ENCODE results near the gene ANGPT4.

ANGPT4 gene

DNA sequence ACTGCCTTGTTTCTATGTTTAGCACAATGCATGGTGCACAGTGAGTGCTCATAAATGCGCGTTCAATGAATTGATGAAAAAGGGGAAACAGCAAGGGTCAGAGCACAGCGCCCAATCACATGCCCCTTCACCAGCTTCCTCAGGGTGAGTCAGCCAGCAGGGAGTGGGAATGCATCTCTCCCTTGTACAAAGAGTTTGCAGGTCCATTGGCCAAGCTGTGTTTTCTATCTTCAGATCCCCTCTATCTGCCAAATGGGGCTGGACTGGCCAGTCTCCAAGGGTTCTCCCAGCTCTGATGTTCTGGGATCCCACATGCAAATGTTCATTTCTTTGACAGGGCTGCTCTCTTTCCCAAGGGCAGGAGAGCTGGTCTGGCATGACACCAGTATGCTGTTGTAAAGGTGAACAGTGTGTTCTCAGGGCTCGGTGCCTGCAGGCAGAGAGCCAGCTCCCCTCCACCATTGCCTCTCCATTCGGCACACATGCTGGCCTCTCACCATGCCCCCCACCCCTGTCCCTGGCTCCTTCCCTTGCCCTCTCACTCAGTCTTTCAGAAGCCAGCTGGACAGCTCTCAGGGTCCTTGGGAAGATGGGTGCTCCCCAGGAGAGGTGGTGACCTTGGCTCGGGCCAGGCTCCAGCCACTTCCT is 25.0 kb downstream of the ANGPT4 start:
- Histone ChIP-seq H3K36me3 (ENCODE audit: insufficient read depth, low read length) (no peaks in the 10 kb centered on the region), H3K27ac (no peak overlapping the region), H3K9ac (ENCODE audit: insufficient read length) (no peak overlapping the region), H3K9me3 (ENCODE audit: low read depth, low read length) (no peaks in the 10 kb centered on the region), H3K4me3 (no peak overlapping the region)
- DNase-seq (ENCODE audit: low read depth, low spot score), result no peak
- no peak for TF ChIP-seq POLR2AphosphoS5 (IDR thresholded peaks at IDR 0.05; ENCODE audit: borderline replicate concordance, low read depth, low read length)

- H3K27ac ChIP-seq, result no peak overlapping the region
- TF ChIP-seq POLR2AphosphoS5 (IDR thresholded peaks at IDR 0.05; ENCODE audit: borderline replicate concordance, low read depth, low read length) (no peak), FOXP2 (optimal IDR thresholded peaks at IDR 0.05; ENCODE audit: control extremely low read depth, extremely low read length, insufficient read depth) (no peak), EZH2 (IDR thresholded peaks at IDR 0.05) (no peak)
- no peaks in the 10 kb centered on the region for H3K9me3 ChIP-seq (ENCODE audit: low read depth, low read length)
- DNase-seq (ENCODE audit: low read depth, low spot score), result no peak
- no peak overlapping the region for H3K9ac ChIP-seq (ENCODE audit: insufficient read length)
- no peak overlapping the region for H3K4me3 ChIP-seq
- no peaks in the 10 kb centered on the region for H3K36me3 ChIP-seq (ENCODE audit: insufficient read depth, low read length)
Measured at GRCh38 chr20:890666-891057, 25.5 kb downstream of the ANGPT4 start.

GRCh38 chr20:889932-890463 is 26.1 kb downstream of the ANGPT4 start:
- no peak overlapping the region for H3K4me3 ChIP-seq
- no peaks in the 10 kb centered on the region for H3K9me3 ChIP-seq (ENCODE audit: low read depth, low read length)
- DNase-seq (ENCODE audit: low read depth, low spot score), result no peak
- H3K9ac ChIP-seq (ENCODE audit: insufficient read length), result no peak overlapping the region
- TF ChIP-seq POLR2AphosphoS5 (IDR thresholded peaks at IDR 0.05; ENCODE audit: borderline replicate concordance, low read depth, low read length) (no peak), EZH2 (IDR thresholded peaks at IDR 0.05) (no peak), FOXP2 (optimal IDR thresholded peaks at IDR 0.05; ENCODE audit: control extremely low read depth, extremely low read length, insufficient read depth) (no peak)
- no peak overlapping the region for H3K27ac ChIP-seq
- H3K36me3 ChIP-seq (ENCODE audit: insufficient read depth, low read length), result no peaks in the 10 kb centered on the region

- DNase-seq (ENCODE audit: low read depth, low spot score), result no peak
- no peak overlapping the region for H3K27ac ChIP-seq
- H3K9ac ChIP-seq (ENCODE audit: insufficient read length), result no peak overlapping the region
- no peak overlapping the region for H3K4me3 ChIP-seq
- H3K9me3 ChIP-seq (ENCODE audit: low read depth, low read length), result no peaks in the 10 kb centered on the region
- TF ChIP-seq EZH2 (IDR thresholded peaks at IDR 0.05) (no peak), FOXP2 (optimal IDR thresholded peaks at IDR 0.05; ENCODE audit: control extremely low read depth, extremely low read length, insufficient read depth) (no peak), POLR2AphosphoS5 (IDR thresholded peaks at IDR 0.05; ENCODE audit: borderline replicate concordance, low read depth, low read length) (no peak)
- H3K36me3 ChIP-seq (ENCODE audit: insufficient read depth, low read length), result no peaks in the 10 kb centered on the region
Measured at GRCh38 chr20:889106-889505, 27.0 kb downstream of the ANGPT4 start.

DNA sequence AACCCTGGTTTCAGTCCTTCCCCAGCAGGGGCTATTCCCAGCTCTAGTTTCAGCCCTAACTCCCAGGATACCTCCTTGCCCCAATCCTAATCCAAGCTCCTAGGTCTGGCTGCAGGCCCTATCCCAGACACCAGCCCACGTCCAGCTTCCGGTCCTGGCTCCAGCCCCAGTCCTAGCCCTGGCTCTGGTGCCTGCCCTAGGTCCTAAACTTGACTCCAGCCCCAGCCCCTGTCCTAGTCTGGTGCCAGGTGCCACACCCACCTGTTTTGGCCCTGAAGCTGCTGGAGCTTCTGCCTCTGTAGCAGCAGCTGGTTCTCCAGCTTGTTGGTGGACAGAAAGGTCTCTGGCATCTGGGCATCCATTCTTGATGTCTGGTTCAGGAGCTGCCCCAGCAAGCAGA is 28.1 kb downstream of the ANGPT4 start:
- TF ChIP-seq POLR2AphosphoS5 (IDR thresholded peaks at IDR 0.05; ENCODE audit: borderline replicate concordance, low read depth, low read length), result no peak
- no peak for TF ChIP-seq EZH2 (IDR thresholded peaks at IDR 0.05)
- TF ChIP-seq FOXP2 (optimal IDR thresholded peaks at IDR 0.05; ENCODE audit: control extremely low read depth, extremely low read length, insufficient read depth), result no peak
- Histone ChIP-seq H3K9me3 (ENCODE audit: low read depth, low read length) (no peaks in the 10 kb centered on the region), H3K36me3 (ENCODE audit: insufficient read depth, low read length) (no peaks in the 10 kb centered on the region), H3K27ac (no peak overlapping the region), H3K4me3 (no peak overlapping the region), H3K9ac (ENCODE audit: insufficient read length) (no peak overlapping the region)
- DNase-seq (ENCODE audit: low read depth, low spot score), result no peak

DNA sequence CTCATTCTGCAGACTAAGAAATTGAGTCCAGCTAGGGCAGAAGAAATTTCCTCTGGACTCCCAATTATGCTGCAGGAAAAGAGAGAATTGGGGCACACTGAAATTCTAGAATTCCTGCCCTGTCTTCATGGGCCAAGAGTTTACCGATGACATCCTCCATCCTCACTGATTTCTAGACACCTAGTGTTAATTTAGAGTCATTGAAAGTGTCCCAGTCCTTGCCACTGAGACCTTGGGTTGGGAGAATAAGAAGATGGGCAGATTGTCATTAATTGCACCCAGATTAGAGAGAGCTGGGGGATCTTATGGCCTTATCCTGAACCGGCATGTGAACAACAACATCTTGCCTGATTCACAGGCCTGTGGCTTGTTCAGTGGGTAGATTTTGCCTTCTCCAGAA is 29.0 kb downstream of the ANGPT4 start:
- Histone ChIP-seq H3K9ac (ENCODE audit: insufficient read length) (no peak overlapping the region), H3K4me3 (no peak overlapping the region), H3K36me3 (ENCODE audit: insufficient read depth, low read length) (no peaks in the 10 kb centered on the region), H3K9me3 (ENCODE audit: low read depth, low read length) (no peaks in the 10 kb centered on the region), H3K27ac (no peak overlapping the region)
- TF ChIP-seq POLR2AphosphoS5 (IDR thresholded peaks at IDR 0.05; ENCODE audit: borderline replicate concordance, low read depth, low read length) (no peak), FOXP2 (optimal IDR thresholded peaks at IDR 0.05; ENCODE audit: control extremely low read depth, extremely low read length, insufficient read depth) (no peak), EZH2 (IDR thresholded peaks at IDR 0.05) (no peak)
- no peak for DNase-seq (ENCODE audit: low read depth, low spot score)

DNA sequence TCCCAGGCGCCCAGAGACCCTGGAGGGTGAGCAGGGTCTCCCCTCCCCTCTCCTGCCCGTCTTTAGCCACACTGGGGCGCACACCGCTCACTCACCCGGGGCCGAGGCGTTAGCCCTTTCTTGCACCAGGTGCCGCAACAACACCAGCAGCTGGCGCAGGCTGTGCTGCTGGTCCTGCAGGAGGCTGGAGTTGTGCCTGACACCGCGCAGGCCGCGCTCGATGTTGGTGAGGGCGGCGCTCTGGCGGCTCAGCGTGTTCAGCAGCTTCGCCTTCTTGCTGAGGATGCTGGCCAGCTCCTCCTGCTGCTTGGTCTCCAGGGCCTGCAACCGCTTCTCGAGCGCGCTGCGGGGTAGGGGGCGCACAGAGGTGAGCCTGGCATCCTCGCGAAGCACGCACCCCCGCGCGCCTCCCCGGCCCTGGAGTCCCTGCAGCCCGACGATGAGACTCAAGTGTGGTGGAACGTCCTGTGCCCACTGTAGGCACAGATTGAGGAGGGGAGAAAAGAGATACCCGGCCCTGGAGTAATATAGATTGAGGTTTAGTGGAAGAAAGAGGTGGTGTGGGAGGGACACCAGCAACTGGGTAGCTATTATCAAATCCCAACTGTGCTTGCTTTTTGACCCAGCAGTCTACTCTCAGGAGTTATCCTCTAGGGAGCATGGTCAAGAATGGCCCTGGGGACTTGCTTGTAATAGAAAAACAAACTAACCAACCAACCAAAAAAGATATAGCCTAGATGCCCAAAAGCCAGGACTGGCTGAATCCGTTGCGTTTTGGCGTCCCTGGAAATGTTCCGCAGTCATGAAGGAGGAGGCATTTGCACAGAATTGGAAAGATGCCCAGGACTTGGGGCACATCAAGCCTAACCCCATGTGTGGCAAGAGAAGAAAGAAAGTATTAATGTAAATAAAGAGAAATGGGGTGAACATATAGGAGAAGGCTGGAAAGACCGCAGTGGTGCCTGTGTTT is 30.9 kb downstream of the ANGPT4 start:
- no peak for TF ChIP-seq EZH2 (IDR thresholded peaks at IDR 0.05)
- no peak for TF ChIP-seq POLR2AphosphoS5 (IDR thresholded peaks at IDR 0.05; ENCODE audit: borderline replicate concordance, low read depth, low read length)
- no peak for TF ChIP-seq FOXP2 (optimal IDR thresholded peaks at IDR 0.05; ENCODE audit: control extremely low read depth, extremely low read length, insufficient read depth)
- no peaks in the 10 kb centered on the region for H3K9me3 ChIP-seq (ENCODE audit: low read depth, low read length)
- H3K36me3 ChIP-seq (ENCODE audit: insufficient read depth, low read length), result no peaks in the 10 kb centered on the region
- H3K4me3 ChIP-seq, result no peak overlapping the region
- DNase-seq (ENCODE audit: low read depth, low spot score), result no peak
- no peak overlapping the region for H3K27ac ChIP-seq
- H3K9ac ChIP-seq (ENCODE audit: insufficient read length), result no peak overlapping the region

- Histone ChIP-seq H3K9me3 (ENCODE audit: low read depth, low read length) (no peaks in the 10 kb centered on the region), H3K4me3 (no peak overlapping the region), H3K27ac (no peak overlapping the region), H3K9ac (ENCODE audit: insufficient read length) (no peak overlapping the region), H3K36me3 (ENCODE audit: insufficient read depth, low read length) (no peaks in the 10 kb centered on the region)
- DNase-seq (ENCODE audit: low read depth, low spot score), result no peak
- TF ChIP-seq EZH2 (IDR thresholded peaks at IDR 0.05) (no peak), FOXP2 (optimal IDR thresholded peaks at IDR 0.05; ENCODE audit: control extremely low read depth, extremely low read length, insufficient read depth) (no peak), POLR2AphosphoS5 (IDR thresholded peaks at IDR 0.05; ENCODE audit: borderline replicate concordance, low read depth, low read length) (no peak)
Measured at GRCh38 chr20:881783-882144, 34.4 kb downstream of the ANGPT4 start.

All from SK-N-MC (cell line).